GM19455 (cell line): Measurements from ENCODE around the gene CLIC5.
A peak's percentile ranks its signal among the peaks of the same experiment; 100 is the strongest.

Experiments used
- ATAC-seq: cut with Tn5 transposase; IDR thresholded peaks from one replicate; pipeline ENCODE4 v1.9.1; 2021; ENCODE audit not compliant: unreplicated experiment

Gene CLIC5

DNA sequence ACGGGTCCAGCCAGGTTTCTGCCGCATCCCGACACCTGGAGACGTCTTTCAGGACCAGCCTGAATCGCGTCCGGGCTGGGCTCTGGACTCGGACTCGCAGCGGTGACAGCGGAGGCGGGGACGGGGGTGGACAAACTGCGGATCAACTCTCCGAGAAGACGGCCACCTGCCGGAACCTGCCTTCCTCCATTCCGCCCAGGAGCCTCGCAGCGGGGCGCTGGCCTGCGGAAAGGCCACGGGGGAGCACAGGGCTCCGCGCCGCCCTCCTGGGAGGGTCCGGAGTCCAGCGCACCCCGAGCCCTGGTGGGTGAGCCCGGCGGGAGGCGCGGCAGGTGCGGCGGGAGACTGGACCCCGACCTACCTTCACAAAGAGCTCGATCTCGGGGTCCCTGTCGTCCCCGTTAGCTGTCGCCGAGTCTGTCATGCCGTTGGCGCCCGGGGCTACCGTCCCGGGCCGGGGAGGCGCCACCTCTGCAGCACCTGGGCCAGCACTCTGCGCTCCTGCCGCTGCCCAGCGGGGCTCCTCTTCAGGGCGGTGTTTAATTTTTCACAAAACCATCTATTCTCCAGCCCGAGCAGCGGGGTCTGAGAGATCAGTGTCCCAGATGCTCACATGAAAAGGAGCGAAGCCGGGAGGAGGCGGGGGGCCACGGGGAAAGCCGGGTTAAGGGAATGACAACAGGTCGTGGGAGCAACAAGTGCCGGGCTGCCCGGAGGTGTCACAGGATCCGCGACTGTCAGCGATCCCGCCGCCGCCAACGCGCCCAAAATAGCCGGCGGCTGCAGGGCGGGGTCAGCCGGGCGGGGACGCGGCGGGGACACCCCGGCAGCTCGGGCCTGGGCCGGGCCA lies at the start of gene CLIC5:
Gene CLIC5, minus strand, starts transcription at position 742 of the 850 bp plus-strand sequence. Its CDS starts 318 bp downstream, at position 424.
- ATAC-seq, result no peak

DNA sequence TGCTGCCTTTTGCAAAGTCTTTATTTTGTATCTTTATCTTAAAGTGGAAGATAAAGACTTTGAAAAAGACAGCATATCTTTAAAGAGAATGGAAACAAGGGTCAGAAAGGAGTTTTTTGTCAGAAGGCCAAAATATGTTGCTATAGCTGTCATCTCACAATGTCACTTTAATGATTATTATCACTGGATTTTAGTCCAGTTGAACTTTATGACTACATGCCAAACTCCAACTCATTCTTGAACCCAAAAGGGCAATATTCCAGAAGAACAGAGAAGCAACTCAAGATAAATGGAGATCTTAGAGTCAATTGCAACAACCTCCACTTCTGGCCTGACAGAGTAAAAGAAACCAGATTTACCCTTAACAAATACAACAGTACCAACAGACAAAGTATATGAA lies 47.3 kb upstream of the CLIC5 start:
- ATAC-seq, result no peak

DNA sequence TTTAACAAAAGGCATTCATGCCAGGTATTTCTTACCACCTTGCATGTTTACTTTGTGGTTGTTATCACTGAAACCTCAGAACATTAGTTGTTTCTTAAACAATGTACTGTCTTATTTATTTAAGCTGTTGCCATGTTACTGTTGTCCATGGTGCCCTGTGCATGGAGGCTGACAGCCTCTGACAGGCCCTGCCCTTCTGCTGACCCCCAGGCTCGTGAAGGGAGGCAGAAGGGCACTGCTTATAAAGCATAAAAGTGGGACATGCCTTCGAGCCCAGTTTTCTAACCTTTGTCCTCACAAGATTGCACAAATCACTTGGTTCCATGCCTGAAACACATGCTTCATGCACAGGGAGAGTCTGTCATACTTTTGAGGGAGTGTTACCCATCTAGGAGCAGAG lies 46.7 kb upstream of the CLIC5 start:
- ATAC-seq, result no peak

DNA sequence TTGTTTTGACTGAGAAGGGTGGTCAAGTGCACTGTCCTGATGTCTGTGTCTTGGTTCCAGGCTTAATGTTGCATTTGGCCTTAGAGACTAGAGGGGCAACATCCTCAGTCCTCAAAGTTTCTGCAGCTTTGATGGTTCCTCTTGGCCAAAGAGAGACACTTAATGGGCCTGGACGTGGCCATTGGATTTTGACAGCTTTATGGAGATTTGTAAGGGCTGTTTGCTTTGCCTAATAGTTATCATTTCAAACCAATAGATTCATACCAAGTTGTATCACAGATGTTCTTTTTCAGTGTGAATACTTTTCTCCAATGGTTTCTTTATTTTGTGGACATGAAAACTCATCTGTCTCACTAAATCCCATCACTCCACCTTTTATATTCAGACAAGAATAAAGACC lies 45.8 kb upstream of the CLIC5 start:
- no peak for ATAC-seq

DNA sequence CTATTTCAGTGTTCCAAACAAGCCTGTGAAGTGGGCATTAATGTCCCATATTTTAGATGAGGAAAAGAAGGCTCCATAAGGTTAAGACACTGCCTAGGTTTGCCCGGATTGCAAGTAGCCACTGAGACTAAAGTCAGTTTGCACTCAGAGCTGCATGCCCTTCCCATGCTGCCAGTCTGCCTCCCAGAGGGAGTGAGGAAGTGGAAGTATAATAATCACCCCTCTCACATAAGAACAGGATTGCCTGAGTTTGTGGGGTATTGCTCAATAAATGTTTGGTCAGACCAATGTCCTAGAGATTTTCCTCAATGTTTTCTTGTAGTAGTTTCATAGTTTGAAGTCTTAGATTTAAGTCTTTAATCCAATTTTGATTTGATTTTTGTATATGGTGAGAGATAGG lies 43.9 kb upstream of the CLIC5 start:
- ATAC-seq, result no peak

DNA sequence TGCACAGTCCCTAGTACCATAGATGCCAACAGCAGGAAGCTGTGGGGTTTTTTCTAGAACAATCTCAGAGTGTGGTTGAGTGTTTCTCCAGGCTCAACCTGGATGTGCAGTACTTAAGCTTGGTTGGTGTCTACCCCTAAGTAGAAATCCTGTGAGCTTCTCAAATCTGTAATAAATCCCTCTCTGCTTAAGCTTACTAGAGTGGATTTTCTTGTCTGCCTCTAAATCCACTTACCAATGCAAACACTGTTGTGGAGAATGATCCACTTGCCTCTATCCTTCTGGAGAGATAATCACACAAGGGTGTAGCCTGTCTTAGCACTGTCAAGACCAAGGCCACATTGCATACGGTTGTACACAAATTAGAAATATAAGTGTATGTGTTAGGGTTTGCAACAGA lies 43.3 kb upstream of the CLIC5 start:
- ATAC-seq, result no peak

DNA sequence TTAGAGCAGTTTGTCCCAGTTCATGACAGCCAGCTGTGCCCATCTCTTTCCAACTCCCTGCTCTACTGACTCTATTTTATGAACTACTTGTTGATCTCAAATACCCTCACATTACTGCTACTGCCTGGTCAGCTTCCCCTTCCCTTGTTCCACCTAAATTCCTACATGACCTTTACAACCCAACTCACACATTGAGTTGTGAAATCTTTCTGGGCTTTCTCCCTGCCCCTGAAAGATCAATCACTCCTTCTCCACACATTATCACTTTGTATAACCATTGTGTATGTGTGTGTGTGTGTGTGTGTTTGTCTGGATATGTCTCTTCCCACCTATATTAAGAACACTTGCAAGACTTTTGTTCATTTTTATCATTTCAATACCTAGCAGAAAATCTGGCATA lies 42.1 kb upstream of the CLIC5 start:
- no peak for ATAC-seq

DNA sequence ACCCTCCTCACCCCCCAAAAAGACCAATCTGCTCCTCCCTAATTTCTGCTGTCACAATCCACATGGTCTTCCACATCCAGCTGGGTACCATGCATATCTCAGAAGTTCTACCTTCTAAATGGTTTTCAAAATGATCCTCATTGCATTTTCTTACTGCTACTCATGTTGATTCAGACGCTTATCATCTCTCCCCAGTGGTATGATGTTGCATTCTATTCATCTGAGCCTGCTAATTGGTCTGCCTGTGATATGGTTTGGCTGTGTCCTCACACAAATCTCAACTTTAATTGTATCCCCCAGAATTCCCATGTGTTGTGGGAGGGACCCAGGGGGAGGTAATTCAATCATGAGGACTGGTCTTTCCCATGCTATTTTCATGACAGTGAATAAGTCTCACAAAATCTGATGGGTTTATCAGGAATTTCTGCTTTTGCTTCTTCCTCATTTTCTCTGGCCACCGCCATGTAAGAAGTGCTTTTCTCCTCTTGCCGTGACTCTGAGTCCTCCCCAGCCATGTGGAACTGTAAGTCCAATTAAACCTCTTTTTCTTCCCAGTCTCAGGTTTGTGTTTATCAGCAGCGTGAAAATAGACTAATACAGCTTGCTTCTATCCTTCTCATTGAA lies 41.4 kb upstream of the CLIC5 start:
- ATAC-seq, result no peak

DNA sequence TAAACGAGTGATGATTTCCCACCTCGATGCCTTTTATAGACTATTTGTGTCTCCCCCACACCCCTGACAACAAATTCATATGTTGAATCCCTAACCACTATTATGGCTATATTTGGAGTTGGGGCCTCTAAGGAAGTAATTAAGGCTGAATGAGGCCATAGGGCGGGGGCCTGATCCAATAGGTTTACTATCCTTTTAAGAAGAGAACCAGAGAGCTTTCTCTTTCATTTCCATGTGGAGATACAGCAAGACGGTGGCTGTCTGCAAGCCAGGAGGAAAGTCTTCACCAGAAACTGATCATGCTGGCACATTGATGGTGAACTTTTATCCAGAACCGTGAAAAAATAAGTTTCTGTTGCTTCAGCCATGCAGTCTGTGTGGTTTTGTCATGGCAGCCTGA lies 38.9 kb upstream of the CLIC5 start:
- ATAC-seq, result no peak

DNA sequence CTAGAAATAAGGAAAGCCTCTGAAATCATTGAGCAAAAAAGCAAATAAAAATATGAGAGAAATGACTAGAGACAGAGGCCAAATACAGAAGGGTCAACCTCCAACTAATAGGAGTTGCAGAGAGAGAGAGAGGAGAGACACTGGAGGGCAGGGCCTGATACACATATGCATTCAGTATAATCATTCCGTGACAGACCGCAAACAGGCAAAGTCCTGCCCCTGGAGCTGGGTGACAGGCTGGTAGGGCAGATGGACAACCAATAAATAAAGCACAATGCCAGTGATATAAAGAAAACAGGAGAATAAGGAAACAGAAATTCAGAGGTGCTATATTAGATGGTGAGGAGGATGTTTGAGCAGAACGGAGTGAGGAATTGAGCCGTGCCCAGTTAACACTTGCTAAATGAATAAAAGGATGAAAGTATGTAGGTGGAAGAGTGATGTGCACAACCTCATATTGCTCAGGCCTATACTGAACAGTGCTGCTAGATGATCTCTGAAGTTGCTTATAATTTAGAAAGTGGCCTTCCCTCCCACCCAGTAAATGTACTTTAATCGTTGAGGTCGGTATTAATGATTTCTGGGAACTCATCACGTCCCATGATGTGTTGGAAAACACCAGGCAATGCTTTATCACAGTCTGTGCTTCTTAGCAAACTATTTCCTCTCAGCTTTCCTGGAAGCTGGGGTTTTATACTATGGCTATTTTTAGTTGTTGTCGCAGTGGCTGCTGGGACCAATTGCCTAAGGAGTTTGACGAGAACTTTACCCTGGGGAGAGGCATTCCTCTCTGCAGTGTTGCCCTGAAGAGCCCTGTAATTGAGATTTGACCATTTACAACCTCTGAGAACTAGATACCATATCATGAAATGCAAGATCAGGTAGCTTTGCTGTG lies 37.6 kb upstream of the CLIC5 start:
- ATAC-seq, result no peak

DNA sequence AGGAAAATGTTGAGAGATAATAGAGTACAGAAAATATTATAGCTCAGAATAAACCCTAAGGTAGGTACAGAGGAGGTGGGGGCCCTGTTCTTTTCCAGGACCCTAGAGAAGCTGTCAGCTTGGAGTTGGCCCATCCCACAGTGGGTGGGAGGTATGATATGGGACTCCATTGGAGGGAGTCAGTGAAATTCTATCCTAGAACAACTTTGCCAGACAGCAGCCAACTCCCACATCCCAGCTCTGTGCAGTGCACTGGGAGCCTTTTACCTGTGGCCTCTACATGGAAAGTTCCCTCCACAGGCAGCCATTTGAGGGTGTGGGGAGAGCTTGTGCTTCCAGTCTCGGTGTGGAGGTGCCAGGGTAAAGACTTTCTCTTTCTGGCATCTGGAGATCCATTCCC lies 36.8 kb upstream of the CLIC5 start:
- ATAC-seq, result no peak

DNA sequence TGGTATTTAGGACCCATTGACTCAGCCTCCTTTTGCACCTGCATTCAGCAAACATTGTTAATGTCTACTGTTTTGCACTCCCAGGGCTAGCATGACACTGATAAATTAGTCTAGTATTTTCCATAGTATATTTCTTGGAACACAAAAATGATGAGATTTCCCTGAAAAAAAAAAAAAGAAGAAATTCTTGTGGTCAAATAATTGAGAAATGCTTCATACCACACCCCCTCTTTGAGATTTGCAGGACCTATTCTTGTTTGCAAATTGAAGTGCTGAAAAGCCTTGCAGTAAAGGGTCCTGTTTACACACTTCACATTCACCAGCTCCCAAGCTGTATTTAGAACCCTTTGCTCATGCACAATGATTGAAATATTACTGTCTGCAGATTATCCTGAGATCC lies 36.3 kb upstream of the CLIC5 start:
- ATAC-seq, result no peak

DNA sequence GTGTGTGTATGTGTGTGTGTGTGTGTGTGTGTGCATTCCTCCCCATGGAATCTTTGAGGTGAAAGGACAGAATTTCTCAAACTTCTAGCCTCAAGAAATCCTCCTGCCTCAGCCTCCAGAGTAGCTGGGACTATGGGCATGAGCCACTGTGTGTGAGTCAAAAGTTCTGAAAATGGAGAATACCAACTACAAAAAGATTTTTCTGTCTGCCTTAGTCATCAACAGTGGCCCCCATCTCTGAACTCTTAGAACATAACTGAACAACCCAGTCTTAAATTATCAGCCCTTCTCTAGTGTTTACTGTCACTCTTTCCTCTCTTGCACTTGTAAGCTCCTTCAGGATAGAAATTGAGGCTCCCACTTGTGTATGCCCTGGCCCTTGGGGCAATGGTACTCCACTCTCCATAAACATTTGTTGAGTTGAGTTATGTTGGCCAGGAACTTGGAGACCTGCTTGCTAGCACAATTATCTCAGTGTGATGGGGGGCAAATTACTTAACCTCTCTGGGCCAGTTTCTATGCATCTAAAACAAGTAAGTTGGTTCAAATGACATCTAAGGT lies 35.3 kb upstream of the CLIC5 start:
- no peak for ATAC-seq

DNA sequence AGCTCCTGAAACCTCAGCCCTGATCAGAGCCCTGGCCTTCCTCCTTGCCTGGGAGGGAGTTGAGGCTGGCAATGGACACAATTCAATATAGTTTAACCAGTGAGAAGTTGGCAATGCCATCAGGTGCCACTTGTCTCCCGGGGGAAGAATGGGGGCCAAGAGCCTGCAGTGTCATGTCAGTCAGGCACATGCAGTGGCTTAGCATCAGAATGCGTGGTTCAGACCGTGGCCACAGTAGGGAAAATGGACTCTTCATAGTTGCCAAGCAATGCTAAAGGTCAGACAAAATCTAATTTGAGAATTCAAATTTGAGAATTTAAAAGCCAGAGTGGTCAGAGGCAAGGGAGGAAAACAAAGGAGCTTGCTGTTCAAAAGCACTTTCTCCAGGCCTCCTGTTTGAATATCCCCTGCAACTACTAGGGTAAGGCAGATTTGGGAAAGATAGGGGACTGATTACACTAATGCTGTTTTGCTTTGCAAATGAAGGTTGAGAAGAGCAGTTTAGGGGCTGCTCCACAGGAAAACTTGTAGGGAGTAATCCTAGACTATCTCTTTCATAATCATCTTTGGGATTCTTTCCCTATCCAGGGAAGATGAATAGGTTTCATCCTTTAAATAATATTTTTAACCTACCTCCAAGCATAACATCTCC lies 33.1 kb upstream of the CLIC5 start:
- no peak for ATAC-seq

DNA sequence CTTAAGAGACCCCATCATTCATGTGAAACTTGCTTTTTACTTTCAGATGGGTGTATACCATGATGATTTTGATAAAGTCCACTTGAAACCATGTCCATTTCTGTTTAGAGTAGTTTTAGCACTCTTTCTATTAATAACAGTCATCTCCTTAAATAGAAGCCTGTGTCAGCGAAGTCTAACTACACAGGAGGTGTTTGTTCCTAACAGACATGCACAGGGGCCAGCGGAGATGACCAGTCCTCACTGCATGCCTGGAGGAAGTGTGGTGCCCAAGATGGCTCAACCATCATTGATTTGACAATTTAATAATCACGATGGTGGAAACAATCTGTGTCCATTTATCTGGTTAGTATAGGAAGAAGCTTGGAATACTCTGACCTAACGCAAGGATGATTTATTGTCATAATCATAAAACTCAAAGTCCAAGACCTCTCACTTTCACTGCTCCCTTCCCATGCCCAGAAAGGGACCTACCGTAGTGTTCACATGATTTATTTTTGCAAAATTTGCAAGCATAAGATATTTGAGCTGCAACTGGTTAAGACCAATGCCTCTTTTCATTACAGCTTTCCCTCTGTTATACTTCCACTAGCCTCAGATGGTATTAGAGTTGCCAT lies 31.0 kb upstream of the CLIC5 start:
- no peak for ATAC-seq

DNA sequence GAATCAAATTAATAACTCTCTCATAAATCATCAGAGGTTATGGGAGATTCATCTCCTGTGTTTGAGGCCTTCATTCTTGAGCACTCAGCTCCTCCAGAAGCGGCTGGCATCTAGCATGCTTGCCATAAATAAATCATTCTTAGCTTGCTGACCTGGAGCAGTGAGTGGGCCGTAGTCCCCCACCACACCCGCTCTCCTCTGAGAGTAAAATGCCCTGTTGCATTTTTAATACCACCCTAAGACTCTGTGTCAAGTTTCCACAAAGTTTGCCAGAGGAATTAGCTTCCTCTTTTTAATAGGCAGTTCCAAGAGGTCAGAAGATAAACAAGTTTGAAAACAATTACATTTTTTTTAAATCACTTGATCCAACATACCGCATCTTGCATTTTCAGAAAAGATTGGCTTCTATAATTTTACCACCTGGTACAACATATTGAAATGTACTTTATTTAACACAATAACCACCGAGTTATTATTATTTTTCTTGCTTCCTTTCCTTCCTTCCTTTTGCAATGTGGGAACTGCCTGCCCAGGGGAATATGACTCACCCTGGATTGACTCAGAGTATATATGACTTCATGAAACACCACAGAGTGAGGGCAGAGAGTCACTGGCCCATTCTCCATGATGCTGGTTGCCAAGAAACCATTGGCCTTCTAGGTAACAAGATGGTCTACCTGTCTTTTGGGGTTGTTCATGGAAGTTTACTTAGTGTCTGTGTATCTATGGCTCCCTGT lies 29.4 kb upstream of the CLIC5 start:
- no peak for ATAC-seq

DNA sequence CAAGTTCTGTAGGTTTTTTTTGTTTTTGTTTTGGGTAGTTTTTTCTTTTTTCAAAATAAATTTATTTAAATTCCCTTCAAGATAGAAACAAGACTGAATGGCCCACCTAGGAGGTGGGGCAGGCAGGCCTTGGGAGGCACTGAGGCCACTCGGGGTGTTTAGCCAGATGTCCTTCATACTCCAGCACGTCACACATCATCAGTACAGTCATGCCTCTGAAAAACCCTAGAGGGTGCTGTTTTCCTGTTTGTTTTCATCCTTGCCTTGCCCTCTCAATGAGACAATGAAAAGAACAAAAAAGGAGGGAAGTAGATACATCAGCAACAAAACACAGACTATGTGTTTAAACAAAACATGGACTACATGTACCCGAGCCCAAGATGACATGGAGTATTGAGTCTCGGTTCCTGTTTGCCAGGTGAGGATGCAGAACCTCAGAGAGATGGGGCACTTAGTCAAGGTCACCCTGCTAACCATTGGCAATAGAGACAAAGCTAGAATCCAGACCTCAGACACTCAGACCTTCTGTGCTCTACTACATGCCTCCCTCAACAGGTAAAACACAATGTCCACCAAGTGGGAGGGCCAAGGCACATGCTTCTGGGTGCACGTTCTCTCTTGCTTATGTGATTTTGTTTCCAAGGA lies 26.8 kb upstream of the CLIC5 start:
- peak; percentile 82 for ATAC-seq

DNA sequence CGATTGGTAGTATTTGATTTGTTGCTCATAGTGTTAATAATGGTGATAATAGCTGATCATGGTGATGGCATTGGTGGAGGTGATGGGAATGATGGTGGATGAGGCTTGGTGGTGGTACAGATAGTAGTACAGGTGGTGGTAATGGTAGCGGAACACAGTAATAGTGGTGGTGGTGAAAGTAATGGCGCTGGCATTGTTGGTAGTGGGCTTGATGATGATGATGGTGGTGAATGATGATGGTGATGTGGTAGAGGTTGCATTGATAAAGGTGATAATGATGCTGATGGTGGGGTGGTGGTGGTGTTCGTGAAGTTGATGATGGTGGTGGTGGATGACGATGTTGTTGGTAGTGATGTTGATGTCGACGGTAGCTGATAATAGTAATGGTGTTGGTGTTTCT lies 24.6 kb upstream of the CLIC5 start:
- ATAC-seq, result no peak

DNA sequence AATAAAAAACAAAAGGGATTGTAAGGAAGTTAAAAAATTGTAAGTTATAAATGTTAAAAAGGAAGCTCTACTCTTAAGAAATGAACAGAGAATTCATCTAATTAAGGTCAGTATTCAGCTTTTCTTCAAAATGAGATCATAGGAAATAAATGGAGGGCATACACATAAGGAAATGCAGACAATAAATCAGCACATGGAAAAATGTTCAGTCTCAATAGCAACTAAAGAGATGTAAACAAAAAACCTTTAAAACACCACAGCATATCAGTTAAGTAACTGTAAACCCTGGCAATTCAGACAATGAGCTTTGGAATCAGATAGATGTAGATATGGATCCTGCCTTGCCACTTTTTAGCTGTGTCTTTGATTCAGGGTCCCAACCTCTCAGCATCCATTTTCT lies 24.0 kb upstream of the CLIC5 start:
- no peak for ATAC-seq
